ENCODE measurements around the gene SCUBE1.

SCUBE1 gene

DNA sequence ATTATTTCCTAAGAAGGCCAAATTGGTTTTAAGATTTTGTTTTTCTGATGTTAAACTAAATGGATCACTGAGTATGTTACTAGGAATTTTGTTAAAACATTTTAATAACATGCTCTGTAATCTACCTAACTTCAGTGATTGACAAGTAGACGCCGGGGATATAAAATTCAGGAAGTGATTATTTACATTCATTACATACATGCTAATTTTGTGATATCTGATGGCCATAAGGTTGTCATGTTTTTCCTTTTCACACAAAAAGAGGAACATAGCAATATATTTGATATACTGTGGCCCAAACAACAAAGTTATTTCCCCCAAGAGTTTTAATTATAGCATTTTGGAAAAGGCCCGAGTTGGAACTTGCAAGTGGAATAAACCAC, 12.1 kb downstream of the SCUBE1 start:
- in situ Hi-C loops (cut with MboI; ENCODE audit: low pct_unique_long_range_greater_than_20kb, low sequenced_read_pairs, unreplicated experiment), result no loop called here
- no peak for DNase-seq (ENCODE audit: low spot score)
- TF ChIP-seq, protein P1, sequence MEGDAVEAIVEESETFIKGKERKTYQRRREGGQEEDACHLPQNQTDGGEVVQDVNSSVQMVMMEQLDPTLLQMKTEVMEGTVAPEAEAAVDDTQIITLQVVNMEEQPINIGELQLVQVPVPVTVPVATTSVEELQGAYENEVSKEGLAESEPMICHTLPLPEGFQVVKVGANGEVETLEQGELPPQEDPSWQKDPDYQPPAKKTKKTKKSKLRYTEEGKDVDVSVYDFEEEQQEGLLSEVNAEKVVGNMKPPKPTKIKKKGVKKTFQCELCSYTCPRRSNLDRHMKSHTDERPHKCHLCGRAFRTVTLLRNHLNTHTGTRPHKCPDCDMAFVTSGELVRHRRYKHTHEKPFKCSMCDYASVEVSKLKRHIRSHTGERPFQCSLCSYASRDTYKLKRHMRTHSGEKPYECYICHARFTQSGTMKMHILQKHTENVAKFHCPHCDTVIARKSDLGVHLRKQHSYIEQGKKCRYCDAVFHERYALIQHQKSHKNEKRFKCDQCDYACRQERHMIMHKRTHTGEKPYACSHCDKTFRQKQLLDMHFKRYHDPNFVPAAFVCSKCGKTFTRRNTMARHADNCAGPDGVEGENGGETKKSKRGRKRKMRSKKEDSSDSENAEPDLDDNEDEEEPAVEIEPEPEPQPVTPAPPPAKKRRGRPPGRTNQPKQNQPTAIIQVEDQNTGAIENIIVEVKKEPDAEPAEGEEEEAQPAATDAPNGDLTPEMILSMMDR (IDR thresholded peaks at IDR 0.05; ENCODE audit: extremely low read depth, insufficient read depth, missing control alignments), result no peak

DNA sequence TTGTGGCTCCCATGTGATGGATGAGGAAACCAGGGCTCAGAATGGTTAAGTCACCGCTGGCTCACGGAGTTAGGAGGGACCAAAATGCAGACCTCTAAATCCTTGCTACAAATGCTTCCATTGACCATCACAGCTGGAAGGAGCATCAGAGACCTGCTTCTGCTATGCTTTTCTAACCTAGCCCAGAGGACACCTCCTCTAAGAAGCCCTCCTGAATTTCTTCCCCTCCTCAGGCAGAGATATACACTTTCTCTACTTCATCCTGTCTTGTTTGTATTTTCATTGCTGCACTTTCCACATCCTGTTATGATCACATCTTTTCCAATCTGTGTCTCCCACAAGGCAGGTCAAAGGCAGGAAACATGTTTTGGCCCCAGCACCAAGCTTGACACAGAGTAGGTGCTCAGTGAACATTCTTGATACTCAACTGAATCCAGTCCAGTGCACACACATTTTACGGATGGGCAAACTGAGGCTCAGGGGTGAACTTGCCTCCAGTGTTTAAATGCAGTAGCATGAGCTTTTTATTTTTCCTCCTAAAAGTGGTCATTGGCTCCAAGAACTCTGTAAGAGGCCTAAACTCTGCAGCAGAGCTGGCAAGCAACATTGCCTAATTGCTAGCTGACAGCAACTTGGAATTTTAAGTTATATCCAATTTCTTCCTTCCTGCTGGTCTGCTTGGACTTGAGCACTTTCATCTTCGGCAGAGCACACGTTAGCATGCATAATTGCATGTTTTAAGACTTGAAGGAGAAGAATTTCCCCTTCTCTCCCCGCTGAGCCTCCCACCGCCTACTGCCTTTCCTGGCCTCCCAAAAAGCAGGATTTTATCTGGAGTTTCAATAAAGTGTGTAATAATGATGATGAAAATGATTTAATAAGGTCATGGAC, 12.7 kb downstream of the SCUBE1 start:
- in situ Hi-C loops (cut with MboI; ENCODE audit: low pct_unique_long_range_greater_than_20kb, low sequenced_read_pairs, unreplicated experiment), result no loop called here
- TF ChIP-seq, protein P1 (IDR thresholded peaks at IDR 0.05; ENCODE audit: extremely low read depth, insufficient read depth, missing control alignments), result no peak
- DNase-seq (ENCODE audit: low spot score), result no peak

DNA sequence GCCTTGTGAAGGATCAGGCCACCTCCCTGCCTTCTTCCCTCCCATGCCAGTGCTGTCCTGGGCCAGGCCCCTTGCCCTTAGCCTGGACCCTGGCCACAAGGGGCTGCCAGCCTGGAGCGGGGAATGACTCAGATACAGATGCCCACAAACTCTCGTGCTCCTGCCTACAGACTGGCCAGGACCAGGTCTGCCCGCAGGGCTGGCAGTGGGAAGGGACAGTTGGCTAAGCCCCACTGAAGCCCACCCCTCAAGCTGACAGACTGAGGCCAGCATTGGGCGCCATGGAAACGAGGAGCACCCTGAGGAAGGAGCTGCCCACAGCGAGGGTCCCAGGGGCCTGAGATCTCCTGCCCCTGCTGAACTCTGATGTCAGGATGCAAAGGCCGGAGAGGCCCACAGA, 14.1 kb downstream of the SCUBE1 start:
- TF ChIP-seq, protein P1 (IDR thresholded peaks at IDR 0.05; ENCODE audit: extremely low read depth, insufficient read depth, missing control alignments), result no peak
- in situ Hi-C loops (cut with MboI; ENCODE audit: low pct_unique_long_range_greater_than_20kb, low sequenced_read_pairs, unreplicated experiment), result no loop called here
- no peak for DNase-seq (ENCODE audit: low spot score)

DNA sequence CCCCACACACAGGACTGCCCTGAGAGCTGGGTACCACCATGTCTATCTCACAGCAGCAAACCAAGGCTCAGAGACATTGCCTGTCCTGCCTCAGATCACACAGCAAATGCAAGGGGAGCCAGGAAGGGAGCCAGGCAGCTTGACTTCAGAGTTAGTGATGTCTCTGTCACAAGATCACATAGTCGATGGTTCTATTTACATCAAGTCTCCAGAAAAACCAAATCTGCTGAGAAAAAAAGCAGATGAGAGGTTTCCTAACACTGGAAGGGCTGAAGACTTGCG, 16.1 kb downstream of the SCUBE1 start:
- TF ChIP-seq, protein P1 (IDR thresholded peaks at IDR 0.05; ENCODE audit: extremely low read depth, insufficient read depth, missing control alignments), result no peak
- in situ Hi-C loops (cut with MboI; ENCODE audit: low pct_unique_long_range_greater_than_20kb, low sequenced_read_pairs, unreplicated experiment), result no loop called here
- DNase-seq (ENCODE audit: low spot score), result no peak

DNA sequence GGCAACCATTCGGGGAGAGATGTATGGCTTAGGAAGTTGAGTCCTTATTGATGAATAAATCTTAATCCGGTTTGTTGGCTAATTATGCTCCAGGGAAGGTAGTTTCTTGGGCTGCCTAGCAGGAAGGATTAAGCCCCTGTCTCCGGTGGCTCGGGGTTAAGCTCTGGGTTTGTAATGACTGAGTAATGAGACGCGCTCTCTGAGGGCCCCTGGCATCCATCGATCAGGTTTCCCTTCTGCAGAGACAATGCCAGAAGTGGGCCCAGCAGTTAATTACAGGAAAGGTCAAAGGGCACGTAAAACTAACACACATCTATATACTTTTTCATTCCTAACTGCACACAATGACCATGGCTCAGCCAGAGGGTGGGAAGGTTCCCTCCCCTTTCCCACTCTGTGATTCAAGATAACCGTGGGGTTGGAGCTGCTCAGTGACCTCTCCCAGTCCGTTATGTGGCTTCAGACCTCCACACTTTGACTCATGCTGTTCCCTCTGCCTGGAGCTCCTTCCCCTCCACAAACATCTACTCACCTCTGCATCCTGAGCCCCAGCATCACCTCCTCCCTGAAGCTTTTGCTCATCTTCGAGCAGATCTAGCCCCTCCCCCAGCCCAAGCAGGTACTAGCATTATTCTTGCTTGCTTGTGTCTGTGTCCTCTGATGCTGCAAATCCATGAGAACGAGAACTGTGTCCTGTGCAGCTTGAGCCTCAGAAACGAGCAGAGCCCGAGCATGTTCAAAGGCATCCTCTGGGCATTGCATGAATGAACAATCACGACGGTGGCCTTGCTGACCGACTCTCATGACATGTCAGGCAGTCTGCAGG, 16.6 kb downstream of the SCUBE1 start:
- TF ChIP-seq, protein P1 (IDR thresholded peaks at IDR 0.05; ENCODE audit: extremely low read depth, insufficient read depth, missing control alignments), result no peak
- in situ Hi-C loops (cut with MboI; ENCODE audit: low pct_unique_long_range_greater_than_20kb, low sequenced_read_pairs, unreplicated experiment), result no loop called here
- no peak for DNase-seq (ENCODE audit: low spot score)

DNA sequence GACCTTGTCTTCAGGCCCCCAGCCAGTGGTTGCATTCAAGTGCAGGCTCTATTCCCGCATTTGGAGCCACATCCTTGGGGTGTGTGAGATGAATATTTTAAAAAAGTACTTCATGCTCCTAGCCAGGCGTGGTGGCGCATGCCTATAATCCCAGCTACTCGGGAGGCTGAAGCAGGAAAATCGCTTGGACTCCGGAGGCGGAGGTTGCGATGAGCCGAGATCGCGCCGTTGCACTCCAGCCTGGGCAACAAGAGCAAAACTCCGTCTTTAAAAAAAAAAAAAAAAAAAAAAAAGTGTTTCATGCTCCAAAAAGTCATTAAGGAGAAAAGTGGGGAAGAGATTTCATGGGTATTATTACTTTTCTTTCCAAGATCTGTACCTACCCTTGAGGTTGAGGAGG, 18.0 kb downstream of the SCUBE1 start:
- TF ChIP-seq, protein P1 (IDR thresholded peaks at IDR 0.05; ENCODE audit: extremely low read depth, insufficient read depth, missing control alignments), result no peak
- no peak for DNase-seq (ENCODE audit: low spot score)
- in situ Hi-C loops (cut with MboI; ENCODE audit: low pct_unique_long_range_greater_than_20kb, low sequenced_read_pairs, unreplicated experiment), result no loop called here

All from GM13977 (cell line).